Limb (tissue), 2 donors: ENCODE measurements around the gene APRT.
A peak's percentile ranks its signal among the peaks of the same experiment; 100 is the strongest.
"Not testable (repeated sequence)": the region's sequence is repeated elsewhere in the genome, so short reads cannot be mapped to it uniquely, and the experiment has no call there.

Experiments
- DNase-seq, 2 donors: peaks; one replicate each; pipeline ENCODE4 v3.0.0-alpha.2; 2016; ENCODE audit errors: extremely low spot score in 2 of 2

Gene APRT

DNA sequence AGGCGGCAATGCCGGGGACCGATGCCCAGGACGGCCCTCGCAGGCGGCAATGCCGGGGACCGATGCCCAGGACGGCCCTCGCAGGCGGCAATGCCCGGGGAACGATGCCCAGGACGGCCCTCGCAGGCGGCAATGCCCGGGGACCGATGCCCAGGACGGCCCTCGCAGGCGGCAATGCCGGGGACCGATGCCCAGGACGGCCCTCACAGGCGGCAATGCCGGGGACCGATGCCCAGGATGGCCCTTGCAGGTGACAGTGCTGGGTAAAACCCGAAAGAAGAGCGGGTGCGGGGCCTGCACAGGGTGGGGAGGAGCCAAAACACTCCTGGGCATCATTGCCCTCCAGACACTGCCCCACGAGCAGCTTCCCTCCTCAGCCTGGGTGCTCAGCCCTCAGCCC is 11.9 kb upstream of the APRT start:
- not testable (repeated sequence) for DNase-seq

- DNase-seq: no peak
Measured at GRCh38 chr16:88822281-88823040, 10.7 kb upstream of the APRT start.

DNA sequence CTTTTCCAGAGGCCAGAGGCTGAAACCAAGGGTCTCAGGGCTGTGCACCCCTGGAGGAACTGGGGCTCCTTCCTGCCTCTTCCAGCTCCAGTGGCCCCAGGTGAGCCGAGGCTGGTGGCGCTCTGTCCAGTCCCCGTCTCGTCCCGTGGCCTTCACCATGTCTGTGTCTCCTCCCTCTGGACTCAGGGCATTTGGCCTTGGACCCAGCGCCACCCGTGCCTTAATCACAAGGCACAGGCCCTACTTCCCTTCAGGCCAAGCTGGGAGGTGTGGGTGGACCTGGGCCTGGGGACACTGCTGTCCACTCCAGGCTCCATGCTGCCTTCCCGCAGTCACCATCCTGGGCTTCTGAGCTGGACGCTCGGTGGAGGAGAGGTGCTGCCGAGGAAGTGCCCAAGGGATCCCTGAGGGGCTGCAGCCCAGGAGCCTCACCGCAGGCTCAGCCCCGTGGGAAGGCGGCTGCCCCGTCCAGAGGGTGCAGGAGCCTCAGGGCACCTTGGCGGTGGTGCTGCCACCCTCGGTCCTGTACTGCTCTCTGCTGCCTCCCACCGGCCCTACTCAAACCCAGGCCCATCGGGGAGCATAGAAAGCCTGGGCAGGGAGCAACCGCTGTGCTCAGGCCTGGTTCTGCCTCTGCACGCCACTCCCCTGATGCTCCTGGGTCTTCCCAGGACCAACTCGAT is 9.6 kb upstream of the APRT start:
- DNase-seq: no peak

- DNase-seq: no peak
Measured at GRCh38 chr16:88820385-88821025, 8.8 kb upstream of the APRT start.

GRCh38 chr16:88819126-88819525 is 7.4 kb upstream of the APRT start:
- DNase-seq: no peak

DNA sequence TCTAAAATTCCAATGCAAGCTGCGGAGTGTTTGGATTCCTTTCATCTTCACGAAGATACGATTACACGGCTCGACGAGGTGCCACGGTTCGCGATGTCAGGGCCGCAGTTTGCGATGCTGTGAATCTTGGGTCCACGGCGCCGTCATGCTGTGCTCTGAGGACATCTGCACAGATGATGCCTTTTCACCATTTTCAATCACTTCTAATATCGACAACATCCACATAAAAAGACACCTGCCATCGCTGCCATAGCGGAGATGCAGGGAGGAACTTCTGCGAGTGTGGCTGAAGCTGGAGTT is 6.8 kb upstream of the APRT start:
- no peak for DNase-seq

GRCh38 chr16:88817785-88818574 is 6.3 kb upstream of the APRT start:
- no peak for DNase-seq

DNA sequence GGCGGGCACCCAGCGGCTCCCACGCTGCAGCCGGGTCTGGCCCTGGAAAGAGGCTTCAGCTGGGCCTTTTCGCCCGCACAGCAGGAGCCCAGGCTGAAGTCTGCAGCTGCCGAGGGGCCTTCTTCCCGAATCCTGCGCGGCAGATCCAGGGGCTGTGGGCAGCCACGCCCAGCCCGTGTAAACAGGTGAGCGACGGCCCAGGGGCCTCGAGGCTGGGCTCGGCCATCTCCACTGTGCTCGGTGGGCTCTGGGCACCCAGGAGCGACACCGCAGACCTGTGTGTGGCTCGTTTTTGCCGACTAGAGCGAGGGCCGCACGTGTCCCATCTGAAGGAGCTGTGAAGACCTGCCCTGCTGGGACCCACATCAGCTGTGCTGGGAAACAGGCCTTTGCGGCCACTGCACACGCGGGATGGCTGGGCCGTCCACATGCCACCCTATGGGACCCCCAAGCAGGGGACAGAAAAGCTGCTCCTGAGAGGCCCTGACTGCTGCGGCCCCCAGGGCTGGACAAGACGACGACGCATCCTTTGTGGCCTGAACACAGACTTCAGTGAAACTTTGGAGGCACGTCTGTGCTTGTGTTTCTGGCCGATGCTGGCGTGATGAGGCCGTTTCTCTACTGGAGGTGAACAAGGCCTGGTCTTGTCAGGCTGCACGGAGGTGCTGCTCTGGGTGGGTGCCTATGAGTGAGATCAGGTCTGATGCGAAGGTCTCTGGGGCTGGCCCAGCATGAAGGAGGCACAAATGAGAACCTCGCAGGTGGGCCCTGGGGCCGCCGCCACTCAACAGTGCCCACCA is 5.2 kb upstream of the APRT start:
- DNase-seq: no peak

- DNase-seq: peak in 1 of 2 donors; percentile 73
Measured at GRCh38 chr16:88815901-88816589, 4.3 kb upstream of the APRT start.

DNA sequence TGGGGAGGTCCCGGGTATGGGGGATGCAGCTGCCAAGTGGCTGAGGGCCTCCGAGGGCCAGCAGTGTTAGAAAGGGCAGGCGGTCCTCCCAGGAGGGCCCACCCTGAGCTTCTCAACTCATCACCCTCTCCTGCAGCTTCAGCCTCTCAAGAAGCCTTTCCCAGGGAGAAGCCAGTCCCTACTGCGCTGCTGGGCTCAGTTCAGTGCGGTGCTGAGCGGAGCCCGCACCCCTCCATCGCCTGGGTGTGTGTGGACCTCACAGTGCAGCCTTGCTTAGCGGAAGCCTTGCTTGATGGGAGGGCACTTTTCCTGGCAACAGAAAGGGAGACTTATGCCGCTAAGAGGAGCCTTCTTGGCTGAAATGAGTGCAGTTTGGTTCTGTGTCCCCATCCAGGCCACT is 3.5 kb upstream of the APRT start:
- no peak for DNase-seq

DNA sequence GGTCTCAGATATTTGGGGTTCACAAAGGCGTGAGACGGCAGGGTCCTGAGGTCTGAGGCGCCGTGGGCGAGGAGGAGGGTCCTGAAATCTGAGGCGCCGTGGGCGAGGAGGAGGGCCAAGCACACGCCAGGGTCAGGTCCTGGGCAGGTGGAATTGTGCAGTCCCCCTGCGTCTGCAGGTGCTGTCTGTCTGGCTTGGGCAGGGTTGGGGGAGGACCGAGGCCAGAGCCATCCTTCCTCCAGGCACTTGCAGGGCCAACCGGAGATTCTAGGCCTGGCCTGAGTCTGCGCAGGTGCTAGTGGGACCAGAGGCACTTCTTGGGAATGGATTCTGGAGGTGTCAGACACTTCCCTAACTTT is 2.4 kb upstream of the APRT start:
- no peak for DNase-seq

- no peak for DNase-seq
Measured at GRCh38 chr16:88813269-88814143, 1.8 kb upstream of the APRT start.

GRCh38 chr16:88812513-88813268 is 963 bp upstream of the APRT start:
- DNase-seq: peak in 1 of 2 donors; percentile 40

DNA sequence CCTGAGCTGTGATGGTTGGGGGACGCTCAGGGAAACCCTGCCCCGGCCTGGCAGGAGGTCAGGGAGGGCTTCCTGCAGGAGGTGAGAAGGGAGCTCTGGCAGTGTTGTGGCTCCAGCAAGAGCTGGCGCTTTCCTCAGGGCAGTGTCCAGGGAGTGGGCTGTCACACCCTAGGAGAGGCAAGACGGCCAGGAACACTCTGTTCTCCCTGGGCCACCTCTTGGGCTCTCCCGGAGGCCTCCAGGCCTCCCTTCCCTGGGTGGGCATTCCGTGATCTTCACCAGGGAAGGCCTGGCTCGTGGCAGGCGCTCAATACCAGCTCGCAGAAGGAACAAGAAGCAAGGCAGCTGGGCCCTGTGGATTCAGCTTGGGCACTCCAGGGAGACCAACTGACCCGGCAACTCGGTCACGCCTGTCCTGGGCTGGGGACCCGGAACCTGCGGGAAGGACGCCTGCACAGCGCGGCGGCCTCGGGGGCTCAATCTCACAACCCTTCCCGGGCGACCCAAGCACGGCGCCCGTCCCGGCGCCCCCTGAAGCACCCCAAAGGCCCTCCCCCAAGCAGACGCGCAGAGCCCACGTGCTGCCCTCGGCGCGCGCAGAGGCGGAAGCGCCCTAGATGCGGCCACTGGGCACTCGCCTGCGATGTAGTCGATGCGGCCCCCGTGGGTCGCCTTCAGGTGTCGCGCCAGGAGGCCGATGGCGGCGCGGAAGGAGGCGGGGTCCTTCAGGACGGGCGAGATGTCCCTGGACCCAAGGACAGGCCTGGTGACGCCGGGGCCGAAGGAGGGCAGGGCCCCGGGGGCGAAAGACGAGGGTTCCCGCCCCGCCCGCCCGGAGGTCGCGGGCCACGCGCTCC is 588 bp downstream of the APRT start:
- peak; percentile 83 to 88 for DNase-seq

- peak in 1 of 2 donors; percentile 32 for DNase-seq
Measured at GRCh38 chr16:88810166-88810911, 1.4 kb downstream of the APRT start.

DNA sequence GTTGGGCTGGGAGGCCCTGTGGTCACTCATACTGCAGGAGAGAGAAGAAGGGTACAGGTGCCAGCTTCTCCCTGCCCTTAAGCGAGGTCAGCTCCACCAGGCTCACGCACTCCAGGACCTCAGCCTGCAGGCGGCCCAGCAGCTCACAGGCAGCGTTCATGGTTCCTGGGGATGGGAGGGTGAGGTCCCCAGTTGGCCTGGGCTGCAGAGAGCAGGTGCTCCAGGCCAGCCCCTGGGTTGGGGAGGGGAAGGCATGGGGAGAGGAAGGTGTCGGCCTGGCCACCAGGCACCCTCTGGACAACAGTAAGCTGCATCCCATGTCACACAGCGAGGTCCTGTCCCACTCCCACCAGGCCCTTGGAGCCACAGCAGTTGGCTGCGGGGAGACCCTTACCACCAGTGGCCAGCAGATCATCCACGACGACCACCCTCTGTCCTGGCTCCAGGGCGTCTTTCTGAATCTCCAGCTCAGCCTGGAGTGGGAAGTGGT is 2.0 kb downstream of the APRT start:
- DNase-seq: peak in 1 of 2 donors; percentile 29

DNA sequence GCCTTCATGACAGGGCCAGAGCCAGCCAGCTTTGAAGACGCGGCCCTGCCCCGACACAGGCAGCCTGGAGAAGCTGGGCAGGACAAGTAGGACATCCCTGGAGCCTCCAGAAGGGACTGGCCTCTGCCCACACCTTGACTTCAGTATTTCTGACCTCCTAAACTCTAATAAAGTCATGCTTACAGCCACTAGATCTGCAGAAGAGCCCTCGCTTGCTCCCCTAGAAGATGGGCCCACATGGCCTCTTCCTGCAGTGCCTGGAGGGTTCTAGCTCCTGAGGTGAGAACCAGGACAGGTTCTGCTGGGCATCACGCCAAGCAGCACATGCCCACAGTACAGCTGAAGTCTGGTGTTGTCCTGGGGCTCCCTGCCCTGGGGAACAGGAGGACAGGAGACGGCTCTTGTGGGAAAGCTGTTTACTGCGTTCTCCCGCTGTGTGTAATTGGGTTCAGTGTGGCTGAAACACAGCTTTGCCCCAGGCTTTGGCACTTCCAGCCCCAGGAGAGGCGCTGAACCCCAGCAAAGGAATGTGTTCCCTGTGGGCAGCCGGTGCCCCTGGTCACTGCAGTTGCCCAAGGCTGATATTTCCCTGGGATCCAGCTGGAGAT is 2.6 kb downstream of the APRT start:
- peak in 1 of 2 donors; percentile 26 for DNase-seq
